Mucosa of rectum (tissue), 2 donors: ENCODE data around the gene SUGP2.
A peak's percentile ranks its signal among the peaks of the same experiment; 100 is the strongest.
"Not testable (repeated sequence)": the region's sequence is repeated elsewhere in the genome, so short reads cannot be mapped to it uniquely, and the experiment has no call there.

Experiments used
- H3K27ac ChIP-seq, 2 donors: one replicate each; pipeline ENCODE4 v1.7.0; 2013; ENCODE audit warnings: inconsistent platforms in 2 of 2, low read depth in 2 of 2, low read length in 2 of 2
- H3K27me3 ChIP-seq, 2 donors: one replicate each; pipeline ENCODE4 v1.7.0; 2013; ENCODE audit warnings: low read length in 2 of 2; ENCODE audit not compliant: control insufficient read depth in 2 of 2, insufficient read depth in 2 of 2
- H3K36me3 ChIP-seq, 2 donors: one replicate each; pipeline ENCODE4 v1.7.0; 2013; ENCODE audit warnings: low read length in 2 of 2; ENCODE audit not compliant: control insufficient read depth in 2 of 2, insufficient read depth in 2 of 2
- H3K4me1 ChIP-seq, 2 donors: one replicate each; pipeline ENCODE4 v1.7.0; 2013; ENCODE audit warnings: low read length in 2 of 2, mild to moderate bottlenecking in 1 of 2; ENCODE audit not compliant: control insufficient read depth in 2 of 2, insufficient read depth in 2 of 2
- H3K4me3 ChIP-seq, 2 donors: one replicate each; pipeline ENCODE4 v1.7.0; 2013; ENCODE audit warnings: low read length in 2 of 2
- H3K9ac ChIP-seq, 2 donors: one replicate each; pipeline ENCODE4 v1.7.0; 2013; ENCODE audit warnings: low read length in 2 of 2, low read depth in 1 of 2, mild to moderate bottlenecking in 1 of 2
- H3K9me3 ChIP-seq, 2 donors: one replicate each; pipeline ENCODE4 v1.7.0; 2013; ENCODE audit warnings: low read length in 2 of 2; ENCODE audit not compliant: control insufficient read depth in 2 of 2
- donor health status: healthy.
- donor health status: Normal muscosa, but diverticular disease.

SUGP2 gene

DNA sequence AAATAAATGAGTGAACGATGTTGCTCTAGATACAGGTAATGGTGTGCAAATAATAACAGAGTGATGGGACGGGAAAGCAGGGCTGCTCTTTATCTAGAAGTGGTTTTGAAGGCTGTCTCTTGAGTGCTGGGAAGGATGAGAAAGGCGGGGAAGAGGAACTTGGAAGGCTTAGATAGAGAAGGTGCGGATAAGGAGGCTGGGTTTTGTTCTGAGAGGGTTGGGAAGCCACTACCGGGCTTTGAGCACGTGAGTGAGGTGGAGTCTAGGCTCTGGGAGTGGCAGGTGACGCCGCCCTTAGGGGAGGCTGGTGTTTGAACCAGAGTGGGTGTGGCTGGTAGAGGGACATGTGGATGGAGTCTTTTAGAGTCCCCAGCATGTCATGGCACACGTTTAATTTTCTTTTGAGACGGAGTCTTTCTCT, 897 bp upstream of the SUGP2 start:
- peaks cover 3 to 8% of the 10 kb centered on the region in 2 donors for H3K36me3 ChIP-seq
- no peaks in the 10 kb centered on the region for H3K27me3 ChIP-seq
- H3K9ac ChIP-seq, result peak overlapping the region; percentile 91 to 95
- H3K4me1 ChIP-seq, result peaks cover 9 to 15% of the 10 kb centered on the region in 2 donors
- peak overlapping the region; percentile 89 to 99 for H3K4me3 ChIP-seq
- no peaks in the 10 kb centered on the region for H3K9me3 ChIP-seq
- peak overlapping the region; percentile 91 for H3K27ac ChIP-seq

DNA sequence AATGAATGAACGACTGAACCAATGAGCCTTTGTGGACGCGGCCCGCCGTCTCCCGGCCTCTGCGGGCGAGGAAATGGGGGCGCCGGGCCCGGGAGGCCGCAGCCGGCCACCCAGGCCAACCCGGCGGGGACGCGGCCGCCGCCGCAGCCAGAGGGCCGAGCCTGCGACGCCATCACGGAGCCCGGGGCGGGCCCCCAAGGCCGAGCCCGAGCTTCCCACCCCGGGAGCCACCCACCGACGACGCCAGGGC, 216 bp downstream of the SUGP2 start:
- H3K9ac ChIP-seq, result peak overlapping the region; percentile 68 to 91
- H3K36me3 ChIP-seq, result peaks cover 10 to 15% of the 10 kb centered on the region in 2 donors
- no peaks in the 10 kb centered on the region for H3K9me3 ChIP-seq
- peak overlapping the region; percentile 91 for H3K27ac ChIP-seq
- no peaks in the 10 kb centered on the region for H3K27me3 ChIP-seq
- H3K4me1 ChIP-seq, result peaks cover 9 to 15% of the 10 kb centered on the region in 2 donors
- peak overlapping the region; percentile 89 to 99 for H3K4me3 ChIP-seq

DNA sequence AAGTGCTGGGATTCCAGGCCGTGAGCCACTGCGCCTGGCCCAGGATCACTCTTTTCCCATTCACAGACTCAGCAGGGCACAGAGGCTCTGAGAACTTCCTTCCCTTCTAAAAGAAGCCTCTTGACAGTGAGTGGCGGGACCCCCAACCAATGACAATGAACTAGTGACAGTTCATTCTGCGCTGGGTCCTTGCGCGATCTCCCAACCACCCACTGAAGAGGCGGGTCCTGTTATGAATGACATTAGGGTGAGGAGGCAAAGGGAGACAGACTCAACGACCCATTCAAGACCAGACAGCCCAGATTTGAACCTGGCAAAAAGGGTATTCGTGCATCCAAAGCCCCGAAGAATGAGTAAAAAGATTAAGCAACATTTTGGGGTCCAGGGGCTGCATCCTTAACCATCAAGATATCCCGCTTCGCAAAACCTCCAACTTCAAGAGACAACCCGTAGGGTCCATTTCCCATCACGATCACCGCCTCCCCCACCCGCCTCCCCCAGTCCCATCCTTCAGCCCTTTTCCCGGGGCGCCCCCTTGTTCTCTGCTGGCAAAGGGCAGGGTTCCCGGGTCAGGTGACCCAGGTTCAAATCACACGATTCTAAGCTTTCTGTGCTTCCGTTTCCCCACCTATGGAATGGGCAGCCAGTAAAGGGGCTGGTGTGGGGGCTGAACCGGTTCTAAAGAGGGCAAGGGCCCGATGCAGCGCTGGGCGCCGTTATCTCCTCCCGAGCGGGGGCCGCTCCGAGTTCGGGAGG, 719 bp downstream of the SUGP2 start:
- Histone ChIP-seq H3K27ac (peak overlapping the region; percentile 91), H3K4me3 (peak overlapping the region; percentile 89 to 99), H3K36me3 (peaks cover 10 to 20% of the 10 kb centered on the region in 2 donors), H3K9ac (peak overlapping the region; percentile 68 to 91), H3K27me3 (no peaks in the 10 kb centered on the region), H3K9me3 (no peaks in the 10 kb centered on the region), H3K4me1 (peaks cover 9 to 15% of the 10 kb centered on the region in 2 donors)

DNA sequence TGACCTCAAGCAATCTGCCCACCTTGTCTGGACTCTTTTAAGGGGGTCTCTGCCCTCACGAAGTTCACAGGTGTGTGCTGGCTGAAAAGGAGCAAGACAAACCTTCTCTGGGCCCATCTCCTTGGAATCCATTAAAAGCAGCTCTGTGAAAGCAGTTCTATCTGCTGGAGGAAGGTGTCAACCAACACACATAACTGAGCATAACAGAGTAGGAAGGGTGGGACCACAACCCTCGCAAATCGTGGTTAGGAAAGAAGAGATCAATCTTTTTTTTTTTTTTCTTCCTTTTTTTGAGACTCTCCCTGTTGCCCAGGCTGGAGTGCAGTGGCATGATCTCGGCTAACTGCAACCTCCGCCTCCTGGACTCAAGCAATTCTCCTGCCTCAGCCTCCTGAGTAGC, 1.4 kb downstream of the SUGP2 start:
- Histone ChIP-seq H3K9ac (no peak overlapping the region), H3K4me1 (peaks cover 9 to 15% of the 10 kb centered on the region in 2 donors), H3K27me3 (no peaks in the 10 kb centered on the region), H3K36me3 (peaks cover 15 to 23% of the 10 kb centered on the region in 2 donors), H3K4me3 (no peak overlapping the region), H3K9me3 (no peaks in the 10 kb centered on the region), H3K27ac (no peak overlapping the region)

DNA sequence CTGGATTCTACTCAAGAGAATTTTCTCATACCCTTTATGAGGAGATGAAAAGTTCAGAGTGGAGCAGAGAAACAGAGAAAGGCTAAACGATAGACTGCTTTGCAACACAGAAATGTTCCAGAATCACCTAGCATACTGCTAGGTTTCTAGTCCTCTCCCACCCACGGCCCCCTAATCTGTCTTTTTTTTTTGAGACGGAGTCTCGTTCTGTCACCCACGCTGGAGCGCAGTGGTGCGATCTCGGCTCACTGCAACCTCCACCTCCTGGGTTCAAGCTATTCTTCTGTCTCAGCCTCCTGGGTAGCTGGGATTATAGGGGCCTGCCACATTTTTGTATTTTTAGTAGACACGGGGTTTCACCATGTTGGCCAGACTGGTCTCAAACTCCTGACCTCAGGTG, 4.8 kb downstream of the SUGP2 start:
- Histone ChIP-seq H3K36me3 (peaks cover 45 to 50% of the 10 kb centered on the region in 2 donors), H3K4me3 (no peak overlapping the region), H3K4me1 (peaks cover 0 to 7% of the 10 kb centered on the region in 2 donors), H3K9ac (no peak overlapping the region), H3K27me3 (no peaks in the 10 kb centered on the region), H3K9me3 (no peaks in the 10 kb centered on the region), H3K27ac (no peak overlapping the region)

DNA sequence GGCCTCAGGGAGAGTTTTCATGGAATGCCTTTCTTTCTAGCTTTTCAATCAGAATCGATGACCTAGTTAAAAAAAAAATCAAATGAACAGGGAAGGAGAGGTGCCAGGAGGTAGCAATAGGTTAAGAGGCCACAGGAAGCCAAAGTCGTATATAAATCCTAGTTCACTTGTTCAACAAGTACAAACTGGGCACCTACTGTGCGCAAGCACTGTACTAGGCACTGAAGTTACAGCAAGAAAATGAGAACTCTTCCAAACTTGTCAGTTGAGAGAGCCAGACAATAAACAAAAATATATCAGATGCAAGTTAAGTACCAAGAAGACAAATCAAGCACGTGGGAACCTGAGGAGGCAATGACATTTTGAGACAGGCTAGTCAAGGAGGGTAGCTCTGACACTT, 6.1 kb downstream of the SUGP2 start:
- Histone ChIP-seq H3K27ac (no peak overlapping the region), H3K4me3 (no peak overlapping the region), H3K4me1 (peaks cover 0 to 1% of the 10 kb centered on the region in 2 donors), H3K27me3 (no peaks in the 10 kb centered on the region), H3K9ac (no peak overlapping the region), H3K36me3 (peaks cover 57 to 59% of the 10 kb centered on the region in 2 donors), H3K9me3 (no peaks in the 10 kb centered on the region)

DNA sequence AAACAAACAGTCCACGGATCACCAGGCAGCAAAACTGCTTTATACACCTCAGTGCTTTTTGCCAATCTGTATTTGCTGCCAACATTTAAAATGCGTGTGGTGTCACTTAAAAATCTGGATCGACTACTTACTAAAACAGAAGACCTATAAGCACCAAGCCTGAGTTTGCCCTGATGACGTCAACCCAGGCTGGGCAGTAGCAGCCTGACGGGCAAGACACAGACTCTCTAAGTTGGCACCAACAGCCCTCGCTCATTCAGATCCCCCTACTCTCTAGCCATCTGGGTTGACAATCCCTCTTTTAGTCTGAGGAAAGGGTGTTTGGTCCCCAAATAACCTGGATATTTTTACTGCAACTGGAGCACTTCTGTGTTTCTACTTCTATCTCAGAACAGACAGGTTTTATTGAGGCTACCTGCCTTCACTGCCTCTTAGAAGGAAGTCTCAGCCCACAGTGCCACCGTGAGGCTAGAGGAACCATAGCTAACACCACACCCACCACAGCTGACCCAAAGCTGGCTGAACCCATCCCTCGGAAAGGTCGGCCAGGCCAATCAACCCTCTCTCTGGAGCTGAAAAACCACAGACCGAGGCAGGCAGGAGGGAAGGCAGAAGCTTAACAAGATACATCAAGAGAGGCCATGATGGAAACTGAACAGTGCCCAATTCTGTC, 6.9 kb downstream of the SUGP2 start:
- Histone ChIP-seq H3K4me1 (no peaks in the 10 kb centered on the region), H3K36me3 (peaks cover 57 to 61% of the 10 kb centered on the region in 2 donors), H3K4me3 (no peak overlapping the region), H3K27me3 (no peaks in the 10 kb centered on the region), H3K27ac (no peak overlapping the region), H3K9ac (no peak overlapping the region), H3K9me3 (no peaks in the 10 kb centered on the region)

DNA sequence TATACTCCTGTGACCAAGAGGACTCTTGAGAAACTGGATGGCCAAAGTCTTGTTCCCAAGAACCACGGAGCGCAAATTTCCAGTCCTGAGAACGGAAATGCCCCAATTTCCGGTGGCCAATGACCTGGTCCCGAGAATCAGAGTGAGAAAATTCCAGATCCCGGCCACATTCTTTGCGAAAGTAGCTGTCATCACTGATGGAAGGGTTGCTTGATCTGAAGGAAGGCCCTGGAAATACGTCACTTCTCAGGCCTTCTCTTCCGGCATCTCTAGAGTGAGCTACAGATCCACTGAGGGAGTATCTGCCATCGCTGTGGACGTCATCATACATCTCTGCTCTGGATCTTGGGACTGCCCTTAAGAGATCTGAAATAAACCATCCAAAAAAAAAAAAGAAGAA, 7.5 kb downstream of the SUGP2 start:
- no peak overlapping the region for H3K9ac ChIP-seq
- no peaks in the 10 kb centered on the region for H3K4me1 ChIP-seq
- H3K9me3 ChIP-seq, result no peaks in the 10 kb centered on the region
- H3K4me3 ChIP-seq, result no peak overlapping the region
- no peaks in the 10 kb centered on the region for H3K27me3 ChIP-seq
- no peak overlapping the region for H3K27ac ChIP-seq
- peaks cover 61% of the 10 kb centered on the region in 2 donors for H3K36me3 ChIP-seq

DNA sequence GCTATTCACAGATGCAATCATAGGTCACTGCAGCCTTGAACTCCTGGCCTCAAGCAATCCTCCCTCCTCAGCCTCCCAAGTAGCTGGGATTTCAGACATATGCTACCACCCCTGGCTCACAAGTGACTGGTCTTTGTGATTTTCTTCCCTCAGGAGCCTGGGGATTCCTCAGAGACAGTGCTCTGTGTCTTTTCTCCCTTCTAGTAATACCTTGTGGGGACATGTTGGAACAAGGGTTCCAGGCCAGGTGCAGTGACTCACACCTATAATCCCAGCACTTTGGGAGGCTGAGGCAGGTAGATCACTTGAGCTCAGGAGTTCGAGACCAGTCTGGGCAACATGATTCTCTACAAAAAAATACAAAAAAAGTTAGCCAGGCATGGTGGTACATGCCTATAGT, 9.9 kb downstream of the SUGP2 start:
- not testable (repeated sequence) for H3K27me3 ChIP-seq, H3K4me1 ChIP-seq, H3K9ac ChIP-seq, H3K4me3 ChIP-seq, H3K9me3 ChIP-seq, H3K27ac ChIP-seq
- peaks cover 56 to 63% of the 10 kb centered on the region in 2 donors for H3K36me3 ChIP-seq

DNA sequence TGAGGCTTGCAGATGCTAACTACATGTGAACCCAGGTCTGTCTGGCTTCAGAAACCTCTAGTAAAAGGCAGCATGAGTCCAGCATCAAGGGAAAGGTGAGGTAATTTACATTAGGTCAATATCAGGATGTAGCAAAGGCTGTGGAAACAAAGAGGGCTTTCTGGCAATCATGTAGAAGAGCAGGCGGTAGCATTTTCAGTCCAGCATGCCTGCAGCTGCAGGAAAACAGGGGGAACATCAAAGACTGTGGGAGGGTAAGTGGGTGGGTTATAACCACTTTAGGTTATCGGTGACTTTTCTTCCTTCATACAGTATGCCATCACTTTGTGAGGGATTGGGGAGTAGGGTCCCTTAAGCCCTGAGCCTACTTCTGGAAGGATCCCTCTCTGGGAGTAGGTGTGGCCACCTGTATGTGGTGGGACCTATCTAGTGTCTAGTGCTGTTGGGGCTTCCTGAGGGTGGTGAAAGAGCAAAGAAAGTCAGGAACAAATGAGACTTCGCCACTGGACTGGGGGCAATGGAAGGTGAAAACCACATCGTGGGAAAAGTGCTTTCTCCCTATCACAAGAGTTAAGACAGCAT, 10.8 kb downstream of the SUGP2 start:
- Histone ChIP-seq H3K36me3 (peaks cover 49 to 60% of the 10 kb centered on the region in 2 donors), H3K9ac (no peak overlapping the region), H3K27ac (no peak overlapping the region), H3K9me3 (no peaks in the 10 kb centered on the region), H3K4me3 (no peak overlapping the region), H3K27me3 (no peaks in the 10 kb centered on the region), H3K4me1 (no peaks in the 10 kb centered on the region)
